GM19463 (cell line): Measurements from ENCODE around the gene PACSIN2.
"Not testable (repeated sequence)": the region's sequence is repeated elsewhere in the genome, so short reads cannot be mapped to it uniquely, and the experiment has no call there.

ENCODE experiments used
- ATAC-seq: cut with Tn5 transposase; IDR thresholded peaks from one replicate; pipeline ENCODE4 v1.9.1; 2021; ENCODE audit warnings: mild to moderate bottlenecking, moderate library complexity; ENCODE audit not compliant: unreplicated experiment

The PACSIN2 gene

GRCh38 chr22:42947211-42947990, 67.5 kb downstream of the PACSIN2 start:
- no peak for ATAC-seq

GRCh38 chr22:42946546-42947198, 68.3 kb downstream of the PACSIN2 start:
- ATAC-seq: no peak

- no peak for ATAC-seq
These were observed 69.2 kb downstream of the PACSIN2 start for GRCh38 chr22:42945736-42946135.

- ATAC-seq: no peak
These were observed 69.9 kb downstream of the PACSIN2 start for GRCh38 chr22:42945027-42945426.

- ATAC-seq: no peak
These were observed 70.5 kb downstream of the PACSIN2 start for GRCh38 chr22:42944409-42944808.

- no peak for ATAC-seq
These were observed 71.0 kb downstream of the PACSIN2 start for GRCh38 chr22:42943981-42944380.

- no peak for ATAC-seq
These were observed 72.6 kb downstream of the PACSIN2 start for GRCh38 chr22:42942351-42942750.

- ATAC-seq: no peak
These were observed 74.9 kb downstream of the PACSIN2 start for GRCh38 chr22:42939941-42940653.

- no peak for ATAC-seq
These were observed 75.5 kb downstream of the PACSIN2 start for GRCh38 chr22:42939451-42939881.

- no peak for ATAC-seq
These were observed 76.0 kb downstream of the PACSIN2 start for GRCh38 chr22:42938976-42939375.

- ATAC-seq: no peak
These were observed 76.5 kb downstream of the PACSIN2 start for GRCh38 chr22:42938449-42938848.

- ATAC-seq: peak; percentile 70
These were observed 77.6 kb downstream of the PACSIN2 start for GRCh38 chr22:42937164-42937843.

GRCh38 chr22:42936680-42937079, 78.3 kb downstream of the PACSIN2 start:
- not testable (repeated sequence) for ATAC-seq

GRCh38 chr22:42934338-42934737, 80.6 kb downstream of the PACSIN2 start:
- no peak for ATAC-seq

GRCh38 chr22:42933485-42934091, 81.4 kb downstream of the PACSIN2 start:
- ATAC-seq: peak; percentile 43

- no peak for ATAC-seq
These were observed 82.0 kb downstream of the PACSIN2 start for GRCh38 chr22:42932857-42933484.

GRCh38 chr22:42932197-42932519, 82.8 kb downstream of the PACSIN2 start:
- ATAC-seq: no peak

GRCh38 chr22:42931421-42932196, 83.3 kb downstream of the PACSIN2 start:
- ATAC-seq: no peak

GRCh38 chr22:42930810-42931420, 84.0 kb downstream of the PACSIN2 start:
- no peak for ATAC-seq
